Activated naive CD4-positive, alpha-beta T cell (primary cell): ENCODE results near the gene FBXL17.

Experiments
- DNase-seq, 4 experiments: peaks; one replicate each; lab custom pipeline; 2025; lab: John Stamatoyannopoulos, UW

Gene FBXL17

GRCh38 chr5:107951309-107951708 is 430.6 kb downstream of the FBXL17 start:
- DNase-seq, result no peak

GRCh38 chr5:107950776-107951175 is 431.1 kb downstream of the FBXL17 start:
- no peak for DNase-seq

- DNase-seq, result no peak
Measured at GRCh38 chr5:107949688-107950341, 432.1 kb downstream of the FBXL17 start.

- DNase-seq, result no peak
Measured at GRCh38 chr5:107948377-107948776, 433.5 kb downstream of the FBXL17 start.

- no peak for DNase-seq
Measured at GRCh38 chr5:107945061-107945460, 436.8 kb downstream of the FBXL17 start.

- DNase-seq, result no peak
Measured at GRCh38 chr5:107943923-107944322, 438.0 kb downstream of the FBXL17 start.

GRCh38 chr5:107941036-107941435 is 440.9 kb downstream of the FBXL17 start:
- no peak for DNase-seq

GRCh38 chr5:107937651-107938355 is 444.1 kb downstream of the FBXL17 start:
- DNase-seq, result no peak

- DNase-seq, result no peak
Measured at GRCh38 chr5:107937204-107937603, 444.7 kb downstream of the FBXL17 start.

GRCh38 chr5:107936515-107936914 is 445.4 kb downstream of the FBXL17 start:
- DNase-seq, result no peak

GRCh38 chr5:107935645-107936044 is 446.3 kb downstream of the FBXL17 start:
- DNase-seq, result no peak

- no peak for DNase-seq
Measured at GRCh38 chr5:107933326-107933725, 448.6 kb downstream of the FBXL17 start.

- no peak for DNase-seq
Measured at GRCh38 chr5:107930891-107931290, 451.0 kb downstream of the FBXL17 start.

- no peak for DNase-seq
Measured at GRCh38 chr5:107930092-107930491, 451.8 kb downstream of the FBXL17 start.

- DNase-seq, result no peak
Measured at GRCh38 chr5:107929080-107929479, 452.8 kb downstream of the FBXL17 start.

GRCh38 chr5:107926121-107926520 is 455.8 kb downstream of the FBXL17 start:
- no peak for DNase-seq

GRCh38 chr5:107925200-107925599 is 456.7 kb downstream of the FBXL17 start:
- no peak for DNase-seq

GRCh38 chr5:107919969-107920368 is 461.9 kb downstream of the FBXL17 start:
- no peak for DNase-seq

- DNase-seq, result no peak
Measured at GRCh38 chr5:107919361-107919760, 462.5 kb downstream of the FBXL17 start.

- DNase-seq, result no peak
Measured at GRCh38 chr5:107917983-107918382, 463.9 kb downstream of the FBXL17 start.

- DNase-seq, result no peak
Measured at GRCh38 chr5:107916731-107917725, 464.9 kb downstream of the FBXL17 start.

- no peak for DNase-seq
Measured at GRCh38 chr5:107915176-107915812, 466.6 kb downstream of the FBXL17 start.
